ENCODE measurements around the gene MEF2B.
"Not testable (repeated sequence)": the region's sequence is repeated elsewhere in the genome, so short reads cannot be mapped to it uniquely, and the experiment has no call there.

Gene MEF2B

DNA sequence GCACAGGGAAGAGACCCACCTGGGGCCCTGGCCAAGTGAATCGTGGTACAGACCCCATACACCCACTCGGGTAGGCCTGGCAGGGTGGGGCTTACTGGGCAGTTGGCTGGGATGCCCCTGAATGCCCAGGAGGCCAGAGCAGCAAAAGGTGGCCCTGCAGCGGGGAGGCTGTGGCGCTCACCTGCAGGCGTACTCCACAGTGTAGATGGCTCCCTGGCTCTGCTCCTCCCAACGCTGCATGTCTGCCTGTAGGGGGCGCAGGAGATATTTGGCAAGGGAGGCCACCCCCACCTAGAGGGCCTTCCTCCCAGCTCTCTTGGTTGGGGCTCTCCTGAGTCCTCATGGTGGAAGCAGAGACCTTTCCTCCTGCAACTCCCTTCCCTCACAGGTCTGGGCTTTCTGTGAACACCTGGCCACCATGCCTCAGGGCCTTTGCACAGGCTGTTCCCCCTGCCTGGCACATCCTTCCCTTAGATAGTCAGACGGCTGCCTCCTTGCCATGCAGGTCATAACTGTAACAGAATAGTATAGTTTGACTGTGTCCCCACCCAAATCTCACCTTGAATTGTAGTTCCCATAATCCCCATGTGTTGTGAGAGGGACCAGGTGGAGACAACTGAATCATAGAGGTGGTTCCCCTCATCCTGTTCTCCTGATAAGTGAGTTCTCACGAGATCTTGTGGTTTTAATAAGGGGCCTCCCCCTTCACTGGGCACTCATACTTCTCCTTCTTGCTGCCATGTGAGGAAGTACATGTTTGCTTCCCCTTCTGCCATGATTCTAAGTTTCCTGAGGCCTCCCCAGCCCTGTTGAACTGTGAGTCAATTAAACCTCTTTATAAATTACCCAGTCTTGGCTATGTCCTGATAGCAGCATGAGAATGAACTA is 16.0 kb upstream of the MEF2B start:
- peak in 1 of 2 experiments; percentile 69 for DNase-seq (ENCODE audit: low read depth in 1 of 2, low spot score in 1 of 2)
- in situ Hi-C loops (cut with HindIII; ENCODE audit: low pct_unique_long_range_greater_than_20kb, low sequenced_read_pairs), result no loop called here
- TF ChIP-seq JUND (IDR thresholded peaks at IDR 0.05; ENCODE audit: low read depth), result no peak

DNA sequence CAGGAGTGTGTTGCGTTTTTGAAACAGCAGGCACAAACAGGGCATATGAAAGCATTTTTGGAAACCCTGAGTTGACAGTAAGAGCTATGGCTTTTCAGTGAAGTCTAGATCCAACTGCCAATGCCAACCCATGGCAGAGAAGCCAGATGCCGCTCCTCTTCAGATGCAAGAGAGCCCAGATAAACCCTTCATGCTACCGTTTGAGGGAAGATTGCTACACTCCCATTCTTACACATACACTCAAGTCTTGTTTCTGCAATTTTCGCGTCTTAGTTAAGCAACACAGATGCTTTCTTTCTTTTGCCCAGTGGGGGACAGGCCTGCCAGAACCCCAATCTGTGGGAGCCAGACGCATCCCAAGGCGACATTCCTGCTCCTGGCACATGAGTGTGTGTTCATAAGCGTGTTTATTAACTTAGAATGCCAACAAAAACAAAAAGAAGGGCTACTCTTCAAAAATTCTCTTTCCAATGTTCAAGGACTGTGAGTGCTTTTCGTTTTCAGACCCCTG is 11.5 kb upstream of the MEF2B start:
- in situ Hi-C loops (cut with HindIII; ENCODE audit: low pct_unique_long_range_greater_than_20kb, low sequenced_read_pairs), result no loop called here

DNA sequence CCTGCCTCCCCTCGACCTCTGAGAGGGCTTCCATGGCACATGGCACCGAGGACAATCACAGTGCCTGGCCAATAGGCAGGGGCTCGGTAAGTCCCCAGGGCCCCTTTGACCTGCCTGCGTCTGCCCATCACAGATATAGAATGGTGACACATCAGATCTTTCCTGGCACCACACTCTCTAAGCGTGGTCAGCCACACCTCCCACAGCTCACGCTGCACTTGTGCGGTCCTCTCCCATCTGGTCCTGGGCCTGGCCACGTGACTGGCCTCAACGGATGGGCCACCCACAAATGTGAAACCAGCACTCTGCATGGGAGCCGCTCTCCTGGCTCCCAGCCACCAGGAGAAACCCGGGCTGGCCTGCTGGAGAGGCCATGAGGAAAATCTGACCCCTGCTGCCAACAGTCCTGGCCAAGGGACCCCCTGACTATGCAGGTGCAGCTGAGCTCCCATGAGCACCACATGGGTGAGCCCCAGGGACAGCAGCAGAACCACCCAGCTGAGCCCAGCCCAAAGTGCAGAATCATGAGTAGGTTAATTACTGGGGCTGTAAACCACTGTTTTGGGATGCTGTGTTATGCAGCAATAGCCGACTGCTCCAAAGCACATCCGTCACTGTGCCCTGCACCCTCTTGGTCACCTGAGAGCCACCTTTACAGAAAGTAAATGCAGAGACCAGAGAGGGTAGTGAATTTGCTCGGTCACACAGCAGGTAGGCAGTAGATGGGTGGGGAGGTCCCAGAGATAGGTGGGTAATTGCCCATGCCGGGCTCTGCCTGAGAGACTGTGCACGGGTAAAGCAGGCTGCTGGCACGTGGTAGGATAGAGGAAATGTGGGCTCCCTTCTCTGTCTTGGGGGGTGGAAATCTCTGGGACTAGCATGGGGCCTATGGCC is 9.7 kb upstream of the MEF2B start:
- in situ Hi-C loops (cut with HindIII; ENCODE audit: low pct_unique_long_range_greater_than_20kb, low sequenced_read_pairs), result no loop called here
- no peak for TF ChIP-seq JUND (IDR thresholded peaks at IDR 0.05; ENCODE audit: low read depth)
- DNase-seq (ENCODE audit: low read depth in 1 of 2, low spot score in 1 of 2), result no peak

More for the DNA sequence above, 11.5 kb upstream of the MEF2B start:
- no peak for TF ChIP-seq JUND (IDR thresholded peaks at IDR 0.05; ENCODE audit: low read depth)
- DNase-seq (ENCODE audit: low read depth in 1 of 2, low spot score in 1 of 2), result no peak

DNA sequence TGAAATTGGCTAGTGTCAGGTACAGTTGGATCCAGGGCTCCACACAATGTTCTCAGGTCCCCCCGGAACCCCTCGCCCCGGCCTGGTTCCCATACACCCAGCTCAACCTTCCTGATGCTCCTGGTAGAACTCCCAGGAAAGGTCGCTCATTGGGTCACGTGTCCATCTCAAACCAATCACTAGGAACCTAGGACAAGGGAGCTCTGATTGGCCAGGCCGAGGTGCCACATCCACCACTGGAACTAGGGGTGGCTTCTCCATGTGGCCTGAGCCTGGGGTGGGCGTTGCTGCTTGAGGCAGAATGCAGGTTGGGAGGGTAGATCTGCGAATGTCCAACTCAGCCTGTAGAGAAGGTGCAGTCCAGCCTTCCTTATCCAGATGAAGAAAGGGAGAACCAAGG is 6.9 kb upstream of the MEF2B start:
- in situ Hi-C loops (cut with HindIII; ENCODE audit: low pct_unique_long_range_greater_than_20kb, low sequenced_read_pairs), result no loop called here

DNA sequence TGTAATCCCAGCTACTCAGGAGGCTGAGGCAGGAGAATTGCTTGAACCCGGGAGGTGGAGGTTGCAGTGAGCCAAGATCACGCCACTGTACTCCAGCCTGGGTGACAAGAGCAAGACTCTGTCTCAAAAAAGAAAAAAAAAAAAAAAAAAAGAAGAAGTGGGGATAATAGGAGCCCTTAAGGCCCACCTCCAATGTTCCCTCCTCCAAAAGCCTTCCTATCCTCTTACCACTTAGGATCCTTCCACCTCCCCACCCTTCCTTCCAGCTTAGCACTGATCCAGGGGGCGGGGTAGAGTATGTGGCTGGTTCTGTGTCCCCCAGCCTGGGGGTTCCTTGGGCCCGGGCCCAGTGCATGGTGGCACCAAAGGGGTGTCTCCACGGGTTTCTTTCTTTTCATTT is 3.2 kb upstream of the MEF2B start:
- DNase-seq (ENCODE audit: low read depth in 1 of 2, low spot score in 1 of 2); in situ Hi-C loops (cut with HindIII; ENCODE audit: low pct_unique_long_range_greater_than_20kb, low sequenced_read_pairs): not testable (repeated sequence)

More for the DNA sequence above, 6.9 kb upstream of the MEF2B start:
- no peak for DNase-seq (ENCODE audit: low read depth in 1 of 2, low spot score in 1 of 2)
- no peak for TF ChIP-seq JUND (IDR thresholded peaks at IDR 0.05; ENCODE audit: low read depth)

DNA sequence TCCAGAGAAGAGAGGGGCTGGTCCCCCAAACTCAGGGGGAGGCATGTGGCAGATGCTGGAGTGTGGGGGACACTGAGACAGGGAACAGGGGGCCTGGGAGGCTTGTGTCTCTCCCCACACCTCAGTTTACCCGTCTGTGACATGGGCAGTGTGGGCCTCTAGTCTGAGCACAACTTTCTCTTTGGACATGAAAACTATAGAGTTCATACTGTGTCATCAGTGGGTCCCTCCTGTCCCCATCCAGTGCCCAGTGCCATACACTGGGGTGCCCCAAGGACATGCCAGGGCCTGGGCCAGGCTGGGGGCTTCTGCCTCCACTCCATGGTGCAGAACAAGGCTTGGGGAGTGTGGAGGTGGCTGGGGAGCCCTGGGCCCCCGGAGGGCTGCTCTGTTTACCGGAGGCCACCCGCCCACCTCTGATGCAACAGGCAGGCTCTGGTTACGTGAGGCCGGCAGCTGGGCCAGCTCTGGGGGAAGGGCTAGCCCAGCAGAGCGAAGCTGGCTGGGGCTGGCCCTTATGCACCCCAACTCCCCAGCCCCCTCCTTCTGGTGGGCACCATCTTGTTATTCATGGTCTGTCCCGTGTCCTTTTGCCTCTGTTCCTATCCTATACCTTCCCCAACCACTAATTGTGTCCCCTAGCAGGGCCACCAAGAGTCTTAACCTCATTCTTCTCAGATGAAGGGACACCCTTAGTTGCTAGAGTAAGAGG is 1.9 kb upstream of the MEF2B start:
- no peak for DNase-seq (ENCODE audit: low read depth in 1 of 2, low spot score in 1 of 2)
- TF ChIP-seq JUND (IDR thresholded peaks at IDR 0.05; ENCODE audit: low read depth), result no peak

DNA sequence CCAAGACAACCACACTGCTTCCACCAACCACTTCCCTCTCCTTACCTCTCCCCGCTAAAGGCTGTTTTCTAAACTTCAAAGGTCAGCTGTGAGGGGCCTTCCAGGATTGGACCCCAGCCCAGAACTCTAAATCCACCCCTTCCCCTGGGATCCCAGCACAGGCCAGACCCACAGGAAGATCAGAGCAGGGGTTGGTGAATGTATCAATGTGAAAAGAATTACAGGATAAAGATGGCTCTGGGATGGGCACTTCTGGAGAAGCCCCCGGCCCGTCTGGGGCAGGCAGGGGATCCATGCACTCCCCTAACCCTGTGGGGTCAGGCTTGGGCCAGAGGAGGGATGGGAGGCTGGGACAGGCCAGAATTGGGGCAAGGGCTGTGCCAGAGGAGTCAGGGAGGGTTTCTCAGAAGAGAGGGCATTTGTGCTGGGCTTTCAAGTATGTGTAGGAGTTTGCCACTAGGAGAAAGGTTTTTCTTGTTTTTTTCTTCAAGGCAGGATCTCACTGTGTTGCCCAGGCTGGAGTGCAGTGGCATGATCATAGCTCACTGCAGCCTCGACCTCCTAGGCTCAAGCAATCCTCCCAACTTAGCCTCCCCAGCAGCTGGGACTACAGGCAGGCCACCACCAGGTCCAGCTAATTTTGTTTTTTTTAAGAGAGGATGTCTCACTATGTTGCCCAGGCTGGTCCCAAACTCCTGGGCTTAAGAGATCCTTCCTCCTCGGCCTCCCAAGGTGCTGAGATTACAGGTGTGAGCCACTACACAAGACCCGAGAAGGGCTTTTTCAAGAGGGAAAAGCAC is 1.0 kb upstream of the MEF2B start:
- in situ Hi-C loops (cut with HindIII; ENCODE audit: low pct_unique_long_range_greater_than_20kb, low sequenced_read_pairs), result no loop called here
- no peak for TF ChIP-seq JUND (IDR thresholded peaks at IDR 0.05; ENCODE audit: low read depth)

More for the DNA sequence above, 1.9 kb upstream of the MEF2B start:
- in situ Hi-C loops (cut with HindIII; ENCODE audit: low pct_unique_long_range_greater_than_20kb, low sequenced_read_pairs), result no loop called here

DNA sequence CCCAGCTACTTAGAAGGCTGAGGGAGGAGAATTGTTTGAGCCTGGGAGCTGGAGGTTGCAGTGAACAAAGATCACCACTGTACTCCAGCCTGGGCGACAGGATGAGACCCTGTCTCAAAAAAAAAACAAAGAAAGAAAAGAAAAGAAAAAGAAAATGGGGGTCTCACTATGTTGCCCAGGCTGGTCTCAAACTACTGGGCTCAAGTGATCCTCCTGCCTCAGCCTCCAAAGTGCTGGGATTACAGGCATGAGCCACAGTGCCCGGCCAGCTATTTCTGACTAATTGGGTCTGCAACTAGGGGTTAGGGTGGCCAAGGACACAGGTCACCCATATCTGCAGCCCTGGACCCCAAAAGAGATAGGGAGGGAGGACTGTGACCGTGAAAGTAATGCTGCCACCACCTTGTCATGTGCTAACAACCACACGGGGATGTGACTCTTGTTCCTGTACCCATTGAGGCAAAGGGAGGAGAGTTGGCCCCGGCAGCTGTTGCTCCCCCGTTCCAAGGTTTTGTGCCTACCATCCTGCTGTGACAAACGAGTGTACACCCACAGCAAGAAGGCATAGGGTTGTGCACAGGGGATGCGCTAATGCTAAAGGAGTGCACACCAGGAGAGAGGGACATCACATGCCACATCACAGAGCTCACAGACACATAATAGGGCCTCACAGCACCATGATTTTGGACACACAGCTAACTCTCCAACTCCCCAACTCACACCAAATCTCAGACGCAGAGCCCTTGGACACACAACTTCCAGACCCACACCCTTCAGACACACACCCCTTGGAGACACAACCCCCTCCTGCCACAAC is 619 bp downstream of the MEF2B start:
- in situ Hi-C loops (cut with HindIII; ENCODE audit: low pct_unique_long_range_greater_than_20kb, low sequenced_read_pairs), result no loop called here
- TF ChIP-seq JUND (IDR thresholded peaks at IDR 0.05; ENCODE audit: low read depth), result no peak
- DNase-seq (ENCODE audit: low read depth in 1 of 2, low spot score in 1 of 2), result no peak

More for the DNA sequence above, 1.0 kb upstream of the MEF2B start:
- no peak for DNase-seq (ENCODE audit: low read depth in 1 of 2, low spot score in 1 of 2)

DNA sequence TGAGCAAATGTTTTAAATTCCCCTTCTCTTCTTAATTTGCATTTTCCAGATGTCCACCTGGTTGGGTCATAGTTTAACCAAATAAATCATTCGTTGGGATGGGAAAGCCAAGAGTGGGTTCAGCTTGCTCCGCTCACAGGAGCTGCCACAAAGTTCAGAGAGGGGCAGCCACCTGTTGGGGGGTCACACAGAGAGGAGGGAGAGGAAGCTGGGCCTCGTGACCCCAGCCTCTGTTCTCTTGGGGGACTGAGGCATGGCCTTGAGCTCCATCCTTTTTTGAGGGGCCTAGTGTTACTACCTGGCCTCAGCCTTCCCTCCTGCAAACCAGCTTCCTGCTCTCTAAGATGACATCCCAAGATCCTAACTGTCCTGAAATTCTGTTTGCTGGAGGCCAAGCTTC is 2.5 kb downstream of the MEF2B start:
- no peak for TF ChIP-seq JUND (IDR thresholded peaks at IDR 0.05; ENCODE audit: low read depth)
- in situ Hi-C loops (cut with HindIII; ENCODE audit: low pct_unique_long_range_greater_than_20kb, low sequenced_read_pairs), result no loop called here
- DNase-seq (ENCODE audit: low read depth in 1 of 2, low spot score in 1 of 2), result no peak

DNA sequence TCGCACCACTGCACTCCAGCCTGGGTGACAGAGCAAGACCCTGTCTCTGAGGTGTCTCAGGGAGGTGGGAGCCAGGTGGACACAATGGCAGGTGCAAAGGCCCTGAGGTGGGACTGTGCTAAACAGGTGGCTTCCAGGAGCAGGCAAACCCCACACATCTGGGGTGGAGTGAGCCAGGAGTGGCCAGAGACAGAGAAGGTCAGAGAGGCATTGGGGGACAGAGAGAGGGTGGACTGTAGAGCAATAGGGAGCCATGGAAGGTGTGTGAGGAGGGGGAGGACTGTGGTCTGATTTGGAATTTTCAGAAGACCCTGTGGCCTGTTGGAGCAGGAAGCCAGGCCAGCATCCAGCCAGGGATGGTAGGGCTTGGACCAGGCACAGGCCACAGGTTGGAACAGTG is 4.7 kb downstream of the MEF2B start:
- in situ Hi-C loops (cut with HindIII; ENCODE audit: low pct_unique_long_range_greater_than_20kb, low sequenced_read_pairs), result no loop called here
- no peak for DNase-seq (ENCODE audit: low read depth in 1 of 2, low spot score in 1 of 2)
- TF ChIP-seq JUND (IDR thresholded peaks at IDR 0.05; ENCODE audit: low read depth), result no peak

DNA sequence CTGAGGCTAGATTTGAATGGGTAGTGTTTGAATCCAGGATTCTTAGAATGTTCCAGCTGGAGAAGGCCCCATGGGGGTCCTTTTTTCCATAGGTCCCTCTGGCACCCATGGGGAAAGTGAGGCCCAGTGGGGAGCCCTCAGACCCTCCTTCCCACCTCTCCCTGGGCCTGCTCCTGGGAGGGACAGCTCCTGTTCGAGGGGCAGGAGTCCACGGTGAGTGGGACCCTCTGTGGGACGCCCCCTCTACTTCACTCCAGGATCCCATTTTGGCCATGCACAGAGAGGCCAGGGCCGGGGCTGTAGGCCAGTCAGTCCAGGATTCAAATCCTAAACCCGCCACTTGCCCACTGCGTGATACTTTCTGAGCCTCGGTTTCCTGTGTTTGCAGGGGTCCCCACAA is 7.6 kb downstream of the MEF2B start:
- DNase-seq (ENCODE audit: low read depth in 1 of 2, low spot score in 1 of 2), result no peak
- in situ Hi-C loops (cut with HindIII; ENCODE audit: low pct_unique_long_range_greater_than_20kb, low sequenced_read_pairs), result no loop called here
- TF ChIP-seq JUND (IDR thresholded peaks at IDR 0.05; ENCODE audit: low read depth), result no peak
